ENCODE measurements around the gene PNCK.

DNA sequence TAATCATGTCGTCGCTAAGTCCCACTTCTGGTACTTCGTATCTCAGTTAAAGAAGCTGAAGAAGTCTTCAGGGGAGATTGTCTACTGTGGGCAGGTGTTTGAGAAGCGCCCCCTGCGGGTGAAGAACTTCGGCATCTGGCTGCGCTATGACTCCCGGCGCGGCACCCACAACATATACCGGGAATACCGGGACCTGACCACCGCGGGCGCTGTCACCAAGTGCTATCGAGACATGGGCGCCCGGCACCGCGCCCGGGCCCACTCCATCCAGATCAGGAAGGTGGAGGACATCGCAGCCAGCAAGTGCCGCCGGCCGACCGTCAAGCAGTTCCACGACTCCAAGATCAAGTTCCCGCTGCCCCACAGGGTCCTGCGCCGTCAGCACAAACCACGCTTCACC is 11.3 kb downstream of the PNCK start:
- TF ChIP-seq YY1 (IDR thresholded peaks at IDR 0.05; ENCODE audit: insufficient read depth, insufficient read length) (no peak), SUZ12 (IDR thresholded peaks at IDR 0.05; ENCODE audit: extremely low read depth, insufficient read depth, insufficient read length) (no peak), ZNF274 (IDR thresholded peaks at IDR 0.05; ENCODE audit: low read depth, low read length) (no peak)

Data from NT2/D1 (cell line).